ENCODE data around the gene HFE.

HFE gene

DNA sequence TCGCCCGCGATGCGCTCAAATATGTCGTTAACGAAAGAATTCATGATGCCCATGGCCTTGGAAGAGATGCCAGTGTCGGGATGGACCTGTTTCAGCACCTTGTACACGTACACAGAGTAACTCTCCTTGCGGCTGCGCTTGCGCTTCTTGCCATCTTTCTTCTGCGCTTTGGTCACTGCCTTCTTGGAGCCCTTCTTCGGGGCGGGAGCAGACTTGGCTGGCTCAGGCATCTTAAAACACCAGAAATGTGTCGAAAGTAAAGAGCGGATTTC lies 36.4 kb downstream of the HFE start (continued):
- TF ChIP-seq, protein P1, sequence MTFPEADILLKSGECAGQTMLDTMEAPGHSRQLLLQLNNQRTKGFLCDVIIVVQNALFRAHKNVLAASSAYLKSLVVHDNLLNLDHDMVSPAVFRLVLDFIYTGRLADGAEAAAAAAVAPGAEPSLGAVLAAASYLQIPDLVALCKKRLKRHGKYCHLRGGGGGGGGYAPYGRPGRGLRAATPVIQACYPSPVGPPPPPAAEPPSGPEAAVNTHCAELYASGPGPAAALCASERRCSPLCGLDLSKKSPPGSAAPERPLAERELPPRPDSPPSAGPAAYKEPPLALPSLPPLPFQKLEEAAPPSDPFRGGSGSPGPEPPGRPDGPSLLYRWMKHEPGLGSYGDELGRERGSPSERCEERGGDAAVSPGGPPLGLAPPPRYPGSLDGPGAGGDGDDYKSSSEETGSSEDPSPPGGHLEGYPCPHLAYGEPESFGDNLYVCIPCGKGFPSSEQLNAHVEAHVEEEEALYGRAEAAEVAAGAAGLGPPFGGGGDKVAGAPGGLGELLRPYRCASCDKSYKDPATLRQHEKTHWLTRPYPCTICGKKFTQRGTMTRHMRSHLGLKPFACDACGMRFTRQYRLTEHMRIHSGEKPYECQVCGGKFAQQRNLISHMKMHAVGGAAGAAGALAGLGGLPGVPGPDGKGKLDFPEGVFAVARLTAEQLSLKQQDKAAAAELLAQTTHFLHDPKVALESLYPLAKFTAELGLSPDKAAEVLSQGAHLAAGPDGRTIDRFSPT (tag by site-specific recombination; IDR thresholded peaks at IDR 0.05): peak; percentile 89; the same call in 1 of the 2 replicates
- TF ChIP-seq ZNF623 (tag by site-specific recombination; IDR thresholded peaks at IDR 0.05) (no peak), ZNF654 (tag by site-specific recombination; IDR thresholded peaks at IDR 0.05; ENCODE audit: low read depth) (no peak), KLF8 (tag by site-specific recombination; IDR thresholded peaks at IDR 0.05) (no peak), ZNF670 (tag by site-specific recombination; IDR thresholded peaks at IDR 0.05; ENCODE audit: low read depth) (no peak), EGR2 (tag by site-specific recombination; IDR thresholded peaks at IDR 0.05; ENCODE audit: low read depth) (no peak)
- TF ChIP-seq, protein P2, sequence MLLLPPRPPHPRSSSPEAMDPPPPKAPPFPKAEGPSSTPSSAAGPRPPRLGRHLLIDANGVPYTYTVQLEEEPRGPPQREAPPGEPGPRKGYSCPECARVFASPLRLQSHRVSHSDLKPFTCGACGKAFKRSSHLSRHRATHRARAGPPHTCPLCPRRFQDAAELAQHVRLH (tag by site-specific recombination; IDR thresholded peaks at IDR 0.05): no peak

DNA sequence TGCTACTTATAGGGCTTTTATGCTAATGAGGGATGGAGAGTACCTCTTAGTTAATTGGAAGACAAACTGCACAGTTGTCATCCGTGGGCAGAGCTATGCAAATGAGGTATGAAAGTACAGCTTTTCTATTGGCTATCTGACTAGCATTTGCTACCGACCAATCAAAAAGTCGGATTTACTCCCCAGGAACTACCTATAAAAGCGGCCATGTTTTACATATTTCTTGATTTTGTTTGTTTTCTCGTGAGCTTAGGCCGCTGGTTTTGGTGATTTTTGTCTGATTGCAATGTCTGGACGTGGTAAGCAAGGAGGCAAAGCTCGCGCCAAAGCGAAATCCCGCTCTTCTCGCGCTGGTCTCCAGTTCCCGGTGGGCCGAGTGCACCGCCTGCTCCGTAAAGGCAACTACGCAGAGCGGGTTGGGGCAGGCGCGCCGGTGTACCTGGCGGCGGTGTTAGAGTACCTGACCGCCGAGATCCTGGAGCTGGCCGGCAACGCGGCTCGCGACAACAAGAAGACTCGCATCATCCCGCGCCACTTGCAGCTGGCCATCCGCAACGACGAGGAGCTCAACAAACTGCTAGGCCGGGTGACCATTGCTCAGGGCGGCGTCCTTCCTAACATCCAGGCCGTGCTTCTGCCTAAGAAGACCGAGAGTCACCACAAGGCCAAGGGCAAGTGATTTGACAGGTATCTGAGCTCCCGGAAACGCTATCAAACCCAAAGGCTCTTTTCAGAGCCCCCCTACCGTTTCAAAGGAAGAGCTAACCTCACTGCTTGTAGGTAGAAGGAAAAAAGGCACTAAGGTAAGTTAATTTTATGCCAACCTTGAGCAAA lies 36.9 kb downstream of the HFE start:
- no peaks in the 10 kb centered on the region for H3K9me3 ChIP-seq (ENCODE audit: control insufficient read depth, insufficient read depth, low read depth, low read length)
- H3K36me3 ChIP-seq (ENCODE audit: control insufficient read depth in 2 of 2, insufficient read depth in 1 of 2, low read length in 2 of 2): no peaks in the 10 kb centered on the region
- H3K4me3 ChIP-seq (ENCODE audit: low read depth, low read length): peak overlapping the region; percentile 90
- H3K4me1 ChIP-seq (ENCODE audit: control insufficient read depth, insufficient read depth, low read length): no peaks in the 10 kb centered on the region
- CTCF ChIA-PET: interaction anchor here (0.6 to 1.6 kb wide), 10 partner anchors 18 to 472 kb away, joined by 3 to 10 read pairs (median 3); a partner anchor contains a TSS
- H3K27ac ChIP-seq (ENCODE audit: extremely low read depth, low read depth, low read length): peak overlapping the region; percentile 58
- POLR2A ChIA-PET: interaction anchor here (0.8 to 6.2 kb wide), 55 partner anchors 9 to 1714 kb away, joined by 3 to 439 read pairs (median 6); a partner anchor contains a TSS
- TF ChIP-seq ZNF624 (tag by site-specific recombination; IDR thresholded peaks at IDR 0.05) (0 out of 2 replicates have a peak, but pooled peaks have one; percentile 31), ZNF707 (tag by site-specific recombination; IDR thresholded peaks at IDR 0.05) (no peak), KLF9 (tag by site-specific recombination; IDR thresholded peaks at IDR 0.05; ENCODE audit: low read depth) (peak; percentile 40; the same call in 1 of the 2 replicates), SP2 (tag by site-specific recombination; IDR thresholded peaks at IDR 0.05) (peak; percentile 78), MYNN (tag by site-specific recombination; IDR thresholded peaks at IDR 0.05; ENCODE audit: borderline replicate concordance) (no peak), ZNF146 (tag by site-specific recombination; IDR thresholded peaks at IDR 0.05) (no peak), ZBTB8A (tag by site-specific recombination; IDR thresholded peaks at IDR 0.05) (no peak), ZNF341 (tag by site-specific recombination; IDR thresholded peaks at IDR 0.05; ENCODE audit: low read depth) (0 out of 2 replicates have a peak, but pooled peaks have one; percentile 56), ZNF843 (tag by site-specific recombination; IDR thresholded peaks at IDR 0.05) (peak; percentile 34; the same call in 1 of the 2 replicates), ZNF692 (tag by site-specific recombination; IDR thresholded peaks at IDR 0.05) (peak; percentile 70), ZNF837 (tag by site-specific recombination; IDR thresholded peaks at IDR 0.05) (no peak), ZBTB6 (tag by site-specific recombination; IDR thresholded peaks at IDR 0.05) (no peak; the same call in 1 of the 2 replicates), ZXDB (tag by site-specific recombination; IDR thresholded peaks at IDR 0.05) (peak; percentile 53; the same call in 1 of the 2 replicates), ZNF623 (tag by site-specific recombination; IDR thresholded peaks at IDR 0.05) (no peak), BCL6B (tag by site-specific recombination; IDR thresholded peaks at IDR 0.05) (no peak), ZNF292 (tag by site-specific recombination; IDR thresholded peaks at IDR 0.05; ENCODE audit: borderline replicate concordance, low read depth) (no peak), YY1 (tag by site-specific recombination; IDR thresholded peaks at IDR 0.05) (peak; percentile 60), ZNF629 (tag by site-specific recombination; IDR thresholded peaks at IDR 0.05) (peak; percentile 46; the same call in 1 of the 2 replicates), ZNF621 (tag by site-specific recombination; IDR thresholded peaks at IDR 0.05) (no peak)
- TF ChIP-seq, protein P3, sequence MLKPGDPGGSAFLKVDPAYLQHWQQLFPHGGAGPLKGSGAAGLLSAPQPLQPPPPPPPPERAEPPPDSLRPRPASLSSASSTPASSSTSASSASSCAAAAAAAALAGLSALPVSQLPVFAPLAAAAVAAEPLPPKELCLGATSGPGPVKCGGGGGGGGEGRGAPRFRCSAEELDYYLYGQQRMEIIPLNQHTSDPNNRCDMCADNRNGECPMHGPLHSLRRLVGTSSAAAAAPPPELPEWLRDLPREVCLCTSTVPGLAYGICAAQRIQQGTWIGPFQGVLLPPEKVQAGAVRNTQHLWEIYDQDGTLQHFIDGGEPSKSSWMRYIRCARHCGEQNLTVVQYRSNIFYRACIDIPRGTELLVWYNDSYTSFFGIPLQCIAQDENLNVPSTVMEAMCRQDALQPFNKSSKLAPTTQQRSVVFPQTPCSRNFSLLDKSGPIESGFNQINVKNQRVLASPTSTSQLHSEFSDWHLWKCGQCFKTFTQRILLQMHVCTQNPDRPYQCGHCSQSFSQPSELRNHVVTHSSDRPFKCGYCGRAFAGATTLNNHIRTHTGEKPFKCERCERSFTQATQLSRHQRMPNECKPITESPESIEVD (tag by site-specific recombination; IDR thresholded peaks at IDR 0.05): peak; percentile 74
- TF ChIP-seq, protein P4, sequence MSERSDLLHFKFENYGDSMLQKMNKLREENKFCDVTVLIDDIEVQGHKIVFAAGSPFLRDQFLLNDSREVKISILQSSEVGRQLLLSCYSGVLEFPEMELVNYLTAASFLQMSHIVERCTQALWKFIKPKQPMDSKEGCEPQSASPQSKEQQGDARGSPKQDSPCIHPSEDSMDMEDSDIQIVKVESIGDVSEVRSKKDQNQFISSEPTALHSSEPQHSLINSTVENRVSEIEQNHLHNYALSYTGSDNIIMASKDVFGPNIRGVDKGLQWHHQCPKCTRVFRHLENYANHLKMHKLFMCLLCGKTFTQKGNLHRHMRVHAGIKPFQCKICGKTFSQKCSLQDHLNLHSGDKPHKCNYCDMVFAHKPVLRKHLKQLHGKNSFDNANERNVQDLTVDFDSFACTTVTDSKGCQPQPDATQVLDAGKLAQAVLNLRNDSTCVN (tag by site-specific recombination; optimal IDR thresholded peaks at IDR 0.05): peak; percentile 64
